Measurements from ENCODE around the gene CYLD. TPM values are rescaled to one million over a fixed set of nuclear protein-coding genes. Genes with fewer than 3 reads are reported as not detected.

The CYLD gene
- total and polyA plus RNA-seq, 12 donors = 17.5 to 78.3 (median 48.7) TPM

GRCh38 chr16:50822671-50823070, 80.8 kb downstream of the CYLD start:
- WGBS, 4 donors = 78 to 84% (median 81%) methylated on average over 9 of the region's 9 CpGs
- intact Hi-C loops (cut with DNase I) = no loop called here
- no peak for TF ChIP-seq POLR2A (IDR thresholded peaks at IDR 0.05)
- TF ChIP-seq CTCF (IDR thresholded peaks at IDR 0.05) = no peak
- Histone ChIP-seq H3K36me3 (replicated peaks in 1 of 2) (no peaks in the 10 kb centered on the region), H3K4me3 (no peak overlapping the region), H3K27ac (no peak overlapping the region), H3K27me3 (no peaks in the 10 kb centered on the region), H3K9me3 (replicated peaks in 1 of 3) (no peaks in the 10 kb centered on the region), H3K4me1 (replicated peaks in 1 of 2) (no peaks in the 10 kb centered on the region)
- no peak for DNase-seq

GRCh38 chr16:50826797-50827316, 85.0 kb downstream of the CYLD start:
- H3K36me3 ChIP-seq (replicated peaks in 1 of 2) = no peaks in the 10 kb centered on the region
- no peaks in the 10 kb centered on the region for H3K9me3 ChIP-seq (replicated peaks in 1 of 3)
- no peak overlapping the region for H3K4me3 ChIP-seq
- H3K27me3 ChIP-seq = no peaks in the 10 kb centered on the region
- WGBS, 4 donors = 65 to 90% (median 73%) methylated on average over 3 of the region's 3 CpGs
- DNase-seq = no peak
- TF ChIP-seq CTCF (IDR thresholded peaks at IDR 0.05) = no peak
- TF ChIP-seq POLR2A (IDR thresholded peaks at IDR 0.05) = no peak
- H3K27ac ChIP-seq = no peak overlapping the region
- intact Hi-C loops (cut with DNase I) = no loop called here
- no peaks in the 10 kb centered on the region for H3K4me1 ChIP-seq (replicated peaks in 1 of 2)

GRCh38 chr16:50828164-50828702, 86.3 kb downstream of the CYLD start:
- no peak for TF ChIP-seq CTCF (IDR thresholded peaks at IDR 0.05)
- no peak for TF ChIP-seq POLR2A (IDR thresholded peaks at IDR 0.05)
- Histone ChIP-seq H3K4me1 (replicated peaks in 1 of 2) (no peaks in the 10 kb centered on the region), H3K9me3 (replicated peaks in 1 of 3) (no peaks in the 10 kb centered on the region), H3K27me3 (no peaks in the 10 kb centered on the region), H3K4me3 (no peak overlapping the region), H3K27ac (no peak overlapping the region), H3K36me3 (replicated peaks in 1 of 2) (no peaks in the 10 kb centered on the region)
- WGBS, 4 donors = 82 to 93% (median 86%) methylated on average over 1 of the region's 1 CpG
- intact Hi-C loops (cut with DNase I) = no loop called here
- no peak for DNase-seq

- TF ChIP-seq POLR2A (IDR thresholded peaks at IDR 0.05) (no peak), CTCF (IDR thresholded peaks at IDR 0.05) (no peak)
- H3K4me3 ChIP-seq = no peak overlapping the region
- no peak for DNase-seq
- no peak overlapping the region for H3K27ac ChIP-seq
- no peaks in the 10 kb centered on the region for H3K27me3 ChIP-seq
- no peaks in the 10 kb centered on the region for H3K4me1 ChIP-seq (replicated peaks in 1 of 2)
- H3K9me3 ChIP-seq (replicated peaks in 1 of 3) = no peaks in the 10 kb centered on the region
- 88 to 90% (median 89%) methylated on average over 5 of the region's 5 CpGs for WGBS, 4 donors
- intact Hi-C loops (cut with DNase I) = no loop called here
- no peaks in the 10 kb centered on the region for H3K36me3 ChIP-seq (replicated peaks in 1 of 2)
Measured at GRCh38 chr16:50830698-50831097, 88.8 kb downstream of the CYLD start.

Data from adrenal gland (tissue), 12 donors.